HepG2 (cell line): ENCODE data around the gene ABHD4. TPM values are rescaled to one million over a fixed set of nuclear protein-coding genes. Genes with fewer than 3 reads are reported as not detected.

ENCODE experiments used
- CREB3 ChIP-seq: sonication (generic); formaldehyde crosslinking; IDR thresholded peaks from 2 replicates; pipeline ENCODE4 v1.5.0; 2020; ENCODE audit warnings: missing genetic modification reagents
- DMAP1 ChIP-seq: IDR thresholded peaks from 2 replicates; pipeline ENCODE4 v1.6.1; 2016
- FOSL2 ChIP-seq: sonication (generic); formaldehyde crosslinking; IDR thresholded peaks from 2 replicates; pipeline ENCODE4 v1.4.0; 2020; ENCODE audit warnings: missing genetic modification reagents
- FOXJ3 ChIP-seq: sonication (generic); formaldehyde crosslinking; IDR thresholded peaks from 2 replicates; pipeline ENCODE4 v1.4.0; 2020; ENCODE audit warnings: missing genetic modification reagents, mild to moderate bottlenecking, borderline replicate concordance
- FOXM1 ChIP-seq: sonication (generic); formaldehyde crosslinking; IDR thresholded peaks from 2 replicates; pipeline ENCODE4 v1.5.0; 2020; ENCODE audit warnings: missing genetic modification reagents
- HHEX ChIP-seq: IDR thresholded peaks from 2 replicates; pipeline ENCODE4 v1.6.1; 2016; ENCODE audit warnings: control low read depth
- POLR2A ChIP-seq, 2 experiments: IDR thresholded peaks; 2 replicates each; pipeline ENCODE4 v1.6.1; 2011; ENCODE audit warnings: low read depth in 2 of 2, low read length in 2 of 2, mild to moderate bottlenecking in 1 of 2, moderate library complexity in 1 of 2; ENCODE audit not compliant: insufficient read depth in 1 of 2
- RFX5 ChIP-seq: IDR thresholded peaks from 2 replicates; pipeline ENCODE4 v1.6.1; 2011; ENCODE audit warnings: low read depth, low read length, improper control_type of control experiment
- SIX1 ChIP-seq: sonication (generic); formaldehyde crosslinking; IDR thresholded peaks from 2 replicates; pipeline ENCODE4 v1.4.0; 2020; ENCODE audit warnings: missing genetic modification reagents, borderline replicate concordance
- SMC3 ChIP-seq: IDR thresholded peaks from 2 replicates; pipeline ENCODE4 v1.6.1; 2011; ENCODE audit warnings: low read length, improper control_type of control experiment
- SP5 ChIP-seq: IDR thresholded peaks from 2 replicates; pipeline ENCODE4 v1.6.1; 2016; ENCODE audit warnings: low read depth, borderline replicate concordance
- STAG1 ChIP-seq: sonication (generic); formaldehyde crosslinking; IDR thresholded peaks from 2 replicates; pipeline ENCODE4 v1.4.0; 2020; ENCODE audit warnings: missing genetic modification reagents
- TIGD3 ChIP-seq: sonication (generic); formaldehyde crosslinking; IDR thresholded peaks from 2 replicates; pipeline ENCODE4 v1.5.1; 2020; ENCODE audit warnings: mild to moderate bottlenecking, missing genetic modification reagents, borderline replicate concordance
- XBP1 ChIP-seq: sonication (generic); formaldehyde crosslinking; IDR thresholded peaks from 2 replicates; pipeline ENCODE4 v1.5.0; 2020; ENCODE audit warnings: missing genetic modification reagents
- ZNF136 ChIP-seq: sonication (generic); formaldehyde crosslinking; IDR thresholded peaks from 2 replicates; pipeline ENCODE4 v1.8.1; 2022; ENCODE audit warnings: low read depth, mild to moderate bottlenecking, moderate library complexity, missing genetic modification reagents
- ZNF549 ChIP-seq: sonication (generic); formaldehyde crosslinking; IDR thresholded peaks from 2 replicates; pipeline ENCODE4 v1.5.0; 2020; ENCODE audit warnings: missing genetic modification reagents
- ZNF558 ChIP-seq: sonication (generic); formaldehyde crosslinking; IDR thresholded peaks from 2 replicates; pipeline ENCODE4 v1.9.0; 2022; ENCODE audit warnings: mild to moderate bottlenecking, missing genetic modification reagents, borderline replicate concordance
- ZNF746 ChIP-seq: sonication (generic); formaldehyde crosslinking; IDR thresholded peaks from 2 replicates; pipeline ENCODE4 v1.8.0; 2022; ENCODE audit warnings: mild to moderate bottlenecking, missing genetic modification reagents
- ZNF879 ChIP-seq: sonication (generic); formaldehyde crosslinking; IDR thresholded peaks from 2 replicates; pipeline ENCODE4 v1.8.1; 2023; ENCODE audit warnings: missing genetic modification reagents
- polyA plus RNA-seq, 8 experiments: library from polyadenylated mRNA; depleted of rRNA in 3 of 8; stranded (reverse) in 7 of 8; unstranded in 1 of 8; fragments of >200 nt; fragmentation: Illumina TruSeq in 4 of 8; extraction: Trizol in 4 of 8; gene quantifications; 2 replicates each; pipeline versions ENCODE4 v1.2.1 to v1.2.3, GENCODE V29; 2011 to 2016; ENCODE audit warnings: low read depth in 4 of 8, missing spikeins in 1 of 8, mixed read lengths in 1 of 8; ENCODE audit not compliant: insufficient read depth in 1 of 8
- total RNA-seq, 5 experiments: library from RNA; depleted of rRNA; stranded (reverse); fragments of >200 nt; fragmentation: Illumina TruSeq; extraction: Trizol; gene quantifications; 2 replicates each; pipeline ENCODE4 v1.2.3, GENCODE V29; 2016; ENCODE audit warnings: low read depth in 1 of 5
- TF ChIP-seq, protein P1 (sequence below): sonication (generic); formaldehyde crosslinking; IDR thresholded peaks from 2 replicates; pipeline ENCODE4 v1.5.0; 2020; ENCODE audit warnings: mild to moderate bottlenecking, missing genetic modification reagents, moderate library complexity
- TF ChIP-seq, protein P2 (sequence below): sonication (generic); formaldehyde crosslinking; IDR thresholded peaks from 2 replicates; pipeline ENCODE4 v1.4.0; 2020; ENCODE audit warnings: low read depth, mild to moderate bottlenecking, missing genetic modification reagents
- TF ChIP-seq, protein P3 (sequence below): IDR thresholded peaks from 2 replicates; pipeline ENCODE4 v1.6.1; 2016; ENCODE audit warnings: low read depth
- TF ChIP-seq, protein P4 (sequence below): sonication (generic); formaldehyde crosslinking; IDR thresholded peaks from 2 replicates; pipeline ENCODE4 v1.4.0; 2020; ENCODE audit warnings: missing genetic modification reagents
- TF ChIP-seq, protein P5 (sequence below): sonication (generic); formaldehyde crosslinking; IDR thresholded peaks from 2 replicates; pipeline ENCODE4 v1.4.0; 2020; ENCODE audit warnings: missing genetic modification reagents

ABHD4 gene
- total and polyA plus RNA-seq, 2 of the 13 experiments (the other 11 are each of a cell fraction or from before 2014, with no cell fraction given): 16.1 to 47.5 TPM

- TF ChIP-seq, protein P1, sequence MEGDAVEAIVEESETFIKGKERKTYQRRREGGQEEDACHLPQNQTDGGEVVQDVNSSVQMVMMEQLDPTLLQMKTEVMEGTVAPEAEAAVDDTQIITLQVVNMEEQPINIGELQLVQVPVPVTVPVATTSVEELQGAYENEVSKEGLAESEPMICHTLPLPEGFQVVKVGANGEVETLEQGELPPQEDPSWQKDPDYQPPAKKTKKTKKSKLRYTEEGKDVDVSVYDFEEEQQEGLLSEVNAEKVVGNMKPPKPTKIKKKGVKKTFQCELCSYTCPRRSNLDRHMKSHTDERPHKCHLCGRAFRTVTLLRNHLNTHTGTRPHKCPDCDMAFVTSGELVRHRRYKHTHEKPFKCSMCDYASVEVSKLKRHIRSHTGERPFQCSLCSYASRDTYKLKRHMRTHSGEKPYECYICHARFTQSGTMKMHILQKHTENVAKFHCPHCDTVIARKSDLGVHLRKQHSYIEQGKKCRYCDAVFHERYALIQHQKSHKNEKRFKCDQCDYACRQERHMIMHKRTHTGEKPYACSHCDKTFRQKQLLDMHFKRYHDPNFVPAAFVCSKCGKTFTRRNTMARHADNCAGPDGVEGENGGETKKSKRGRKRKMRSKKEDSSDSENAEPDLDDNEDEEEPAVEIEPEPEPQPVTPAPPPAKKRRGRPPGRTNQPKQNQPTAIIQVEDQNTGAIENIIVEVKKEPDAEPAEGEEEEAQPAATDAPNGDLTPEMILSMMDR: peak; percentile 61
- TF ChIP-seq, protein P2, sequence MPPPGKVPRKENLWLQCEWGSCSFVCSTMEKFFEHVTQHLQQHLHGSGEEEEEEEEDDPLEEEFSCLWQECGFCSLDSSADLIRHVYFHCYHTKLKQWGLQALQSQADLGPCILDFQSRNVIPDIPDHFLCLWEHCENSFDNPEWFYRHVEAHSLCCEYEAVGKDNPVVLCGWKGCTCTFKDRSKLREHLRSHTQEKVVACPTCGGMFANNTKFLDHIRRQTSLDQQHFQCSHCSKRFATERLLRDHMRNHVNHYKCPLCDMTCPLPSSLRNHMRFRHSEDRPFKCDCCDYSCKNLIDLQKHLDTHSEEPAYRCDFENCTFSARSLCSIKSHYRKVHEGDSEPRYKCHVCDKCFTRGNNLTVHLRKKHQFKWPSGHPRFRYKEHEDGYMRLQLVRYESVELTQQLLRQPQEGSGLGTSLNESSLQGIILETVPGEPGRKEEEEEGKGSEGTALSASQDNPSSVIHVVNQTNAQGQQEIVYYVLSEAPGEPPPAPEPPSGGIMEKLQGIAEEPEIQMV (CRISPR knock-in tag): no peak
- peak; percentile 30; the same call in 1 of the 2 replicates for TF ChIP-seq SMC3
- TF ChIP-seq XBP1 (CRISPR knock-in tag): 0 out of 2 replicates have a peak, but pooled peaks have one; percentile 3
- peak; percentile 90 for TF ChIP-seq FOSL2 (CRISPR knock-in tag)
- no peak for TF ChIP-seq FOXM1 (CRISPR knock-in tag)
- TF ChIP-seq, protein P3, sequence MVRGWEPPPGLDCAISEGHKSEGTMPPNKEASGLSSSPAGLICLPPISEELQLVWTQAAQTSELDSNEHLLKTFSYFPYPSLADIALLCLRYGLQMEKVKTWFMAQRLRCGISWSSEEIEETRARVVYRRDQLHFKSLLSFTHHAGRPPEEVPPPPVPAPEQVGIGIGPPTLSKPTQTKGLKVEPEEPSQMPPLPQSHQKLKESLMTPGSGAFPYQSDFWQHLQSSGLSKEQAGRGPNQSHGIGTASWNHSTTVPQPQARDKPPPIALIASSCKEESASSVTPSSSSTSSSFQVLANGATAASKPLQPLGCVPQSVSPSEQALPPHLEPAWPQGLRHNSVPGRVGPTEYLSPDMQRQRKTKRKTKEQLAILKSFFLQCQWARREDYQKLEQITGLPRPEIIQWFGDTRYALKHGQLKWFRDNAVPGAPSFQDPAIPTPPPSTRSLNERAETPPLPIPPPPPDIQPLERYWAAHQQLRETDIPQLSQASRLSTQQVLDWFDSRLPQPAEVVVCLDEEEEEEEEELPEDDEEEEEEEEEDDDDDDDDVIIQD (CRISPR knock-in tag): no peak
- peak; percentile 72; the same call in 1 of the 2 replicates for TF ChIP-seq DMAP1 (CRISPR knock-in tag)
- TF ChIP-seq ZNF879 (CRISPR knock-in tag): peak; percentile 45; the same call in 1 of the 2 replicates
- no peak for TF ChIP-seq ZNF136
- no peak for TF ChIP-seq SP5 (CRISPR knock-in tag)
- TF ChIP-seq HHEX (CRISPR knock-in tag): no peak
- TF ChIP-seq TIGD3 (CRISPR knock-in tag): peak; percentile 96; the same call in 1 of the 2 replicates
- TF ChIP-seq CREB3: no peak
- TF ChIP-seq SIX1 (CRISPR knock-in tag): 0 out of 2 replicates have a peak, but pooled peaks have one; percentile 39
- peak in 1 of 2 experiments; percentile 58; a peak in 2 of 4 replicates for TF ChIP-seq POLR2A (IDR thresholded peaks at IDR 0.05; ENCODE audit: insufficient read depth in 1 of 2, low read depth in 2 of 2, low read length in 2 of 2)
- TF ChIP-seq, protein P4, sequence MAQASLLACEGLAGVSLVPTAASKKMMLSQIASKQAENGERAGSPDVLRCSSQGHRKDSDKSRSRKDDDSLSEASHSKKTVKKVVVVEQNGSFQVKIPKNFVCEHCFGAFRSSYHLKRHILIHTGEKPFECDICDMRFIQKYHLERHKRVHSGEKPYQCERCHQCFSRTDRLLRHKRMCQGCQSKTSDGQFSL (CRISPR knock-in tag): no peak
- peak; percentile 27; the same call in 1 of the 2 replicates for TF ChIP-seq STAG1 (CRISPR knock-in tag)
- TF ChIP-seq ZNF549 (CRISPR knock-in tag): no peak
- TF ChIP-seq RFX5: no peak
- TF ChIP-seq ZNF558 (CRISPR knock-in tag): no peak
- TF ChIP-seq FOXJ3 (CRISPR knock-in tag): no peak
- TF ChIP-seq, protein P5, sequence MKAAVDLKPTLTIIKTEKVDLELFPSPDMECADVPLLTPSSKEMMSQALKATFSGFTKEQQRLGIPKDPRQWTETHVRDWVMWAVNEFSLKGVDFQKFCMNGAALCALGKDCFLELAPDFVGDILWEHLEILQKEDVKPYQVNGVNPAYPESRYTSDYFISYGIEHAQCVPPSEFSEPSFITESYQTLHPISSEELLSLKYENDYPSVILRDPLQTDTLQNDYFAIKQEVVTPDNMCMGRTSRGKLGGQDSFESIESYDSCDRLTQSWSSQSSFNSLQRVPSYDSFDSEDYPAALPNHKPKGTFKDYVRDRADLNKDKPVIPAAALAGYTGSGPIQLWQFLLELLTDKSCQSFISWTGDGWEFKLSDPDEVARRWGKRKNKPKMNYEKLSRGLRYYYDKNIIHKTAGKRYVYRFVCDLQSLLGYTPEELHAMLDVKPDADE (CRISPR knock-in tag): no peak
- no peak for TF ChIP-seq ZNF746 (CRISPR knock-in tag)
These were observed 770 bp downstream of the ABHD4 start (continued) for GRCh38 chr14:22598896-22599244.
